H1 (cell line): Measurements from ENCODE around the gene TSPAN3. TPM values are rescaled to one million over a fixed set of nuclear protein-coding genes. Genes with fewer than 3 reads are reported as not detected.
A peak's percentile ranks its signal among the peaks of the same experiment; 100 is the strongest.

Experiments used
- CTCF ChIA-PET: fragments of 300-600 bp; sonication (Branson Sonifier 250); formaldehyde crosslinking; loops from one replicate; lab custom pipeline; 2021; ENCODE audit not compliant: partially characterized antibody; lab: Charles Lee
- POLR2A ChIA-PET: fragments of 300-600 bp; sonication (Branson Sonifier 250); formaldehyde crosslinking; loops from one replicate; lab custom pipeline; 2021; ENCODE audit warnings: inconsistent platforms; ENCODE audit not compliant: partially characterized antibody; lab: Charles Lee
- DNase-seq, 2 experiments: peaks; one replicate each; pipeline versions ENCODE4 v3.0.0 to v3.0.0-alpha.2; 2010 to 2022; ENCODE audit warnings: low spot score in 2 of 2, low read depth in 1 of 2, mixed read lengths in 1 of 2
- FAIRE-seq: peaks from 2 replicates; lab custom pipeline; 2011; peaks lifted over from hg19 to GRCh38; lab: Jason Lieb, UNC
- H2AFZ ChIP-seq: 2 replicates; pipeline ENCODE4 v1.8.1; 2012; ENCODE audit warnings: low read length, inconsistent platforms
- H2AK5ac ChIP-seq: 2 replicates; pipeline ENCODE4 v1.6.1; 2013; ENCODE audit warnings: low read depth, low read length
- H2BK120ac ChIP-seq: replicated peaks from 2 replicates; pipeline ENCODE3; 2013; ENCODE audit warnings: low read depth, low read length, inconsistent platforms
- H2BK12ac ChIP-seq: 2 replicates; pipeline ENCODE4 v1.6.1; 2013; ENCODE audit warnings: low read depth, low read length
- H2BK15ac ChIP-seq: 2 replicates; pipeline ENCODE4 v1.6.1; 2013; ENCODE audit warnings: low read length
- H2BK20ac ChIP-seq: 2 replicates; pipeline ENCODE4 v1.6.1; 2013; ENCODE audit warnings: low read length
- H2BK5ac ChIP-seq: 2 replicates; pipeline ENCODE4 v1.6.1; 2013; ENCODE audit warnings: low read depth, low read length
- H3K14ac ChIP-seq: 2 replicates; pipeline ENCODE4 v1.6.1; 2013; ENCODE audit warnings: inconsistent platforms; ENCODE audit not compliant: insufficient read length
- H3K18ac ChIP-seq: 2 replicates; pipeline ENCODE4 v1.6.1; 2013; ENCODE audit warnings: low read length; ENCODE audit errors: extremely low read depth
- H3K23ac ChIP-seq: 2 replicates; pipeline ENCODE4 v1.6.1; 2013; ENCODE audit warnings: inconsistent platforms; ENCODE audit not compliant: insufficient read length
- H3K23me2 ChIP-seq: 2 replicates; pipeline ENCODE4 v1.6.1; 2013; ENCODE audit warnings: low read depth, low read length
- H3K27ac ChIP-seq: 2 replicates; pipeline ENCODE4 v1.6.1; 2011; ENCODE audit warnings: low read depth, low read length, inconsistent platforms
- H3K27me3 ChIP-seq, 4 experiments: replicated peaks in 1 of 4; 1 replicate in 1 of 4; 2 replicates in 3 of 4; pipeline versions ENCODE4 v1.6.1 to v1.8.1; 2011 to 2013; ENCODE audit warnings: low read length in 3 of 4, mild to moderate bottlenecking in 3 of 4, inconsistent platforms in 2 of 4, mixed read lengths in 2 of 4, moderate library complexity in 1 of 4; ENCODE audit not compliant: control insufficient read depth in 3 of 4, insufficient read depth in 3 of 4; ENCODE audit errors: extremely low read depth in 1 of 4
- H3K36me3 ChIP-seq, 4 experiments: 2 replicates each; pipeline versions ENCODE4 v1.6.1 to v1.8.1; 2011 to 2013; ENCODE audit warnings: mild to moderate bottlenecking in 4 of 4, low read length in 3 of 4, moderate library complexity in 2 of 4, control low read depth in 1 of 4, inconsistent platforms in 1 of 4; ENCODE audit not compliant: insufficient read depth in 4 of 4, control insufficient read depth in 2 of 4
- H3K4ac ChIP-seq: replicated peaks from 2 replicates; pipeline ENCODE3; 2013; ENCODE audit warnings: low read length, low read depth, mixed read lengths, inconsistent platforms; ENCODE audit not compliant: insufficient read length
- H3K4me1 ChIP-seq, 4 experiments: replicated peaks in 1 of 4; 1 replicate in 1 of 4; 2 replicates in 3 of 4; pipeline versions ENCODE4 v1.6.1 to v1.8.1; 2011 to 2013; ENCODE audit warnings: low read length in 3 of 4, inconsistent platforms in 2 of 4, mixed read lengths in 1 of 4; ENCODE audit not compliant: insufficient read depth in 4 of 4, control insufficient read depth in 3 of 4
- H3K4me2 ChIP-seq, 2 experiments: 2 replicates each; pipeline versions ENCODE4 v1.6.1 to v1.8.1; 2011 to 2013; ENCODE audit warnings: low read depth in 2 of 2, low read length in 2 of 2, control low read depth in 1 of 2, inconsistent platforms in 1 of 2, mild to moderate bottlenecking in 1 of 2; ENCODE audit not compliant: insufficient read depth in 1 of 2
- H3K4me3 ChIP-seq, 4 experiments: fragments of 200-600, 300-600 bp in 1 of 4; sonication (generic), shearing (Covaris generic), sonication (Bioruptor Twin) in 1 of 4; 2 replicates each; pipeline versions ENCODE4 v1.5.1 to v1.8.1; 2011 to 2016; ENCODE audit warnings: low read length in 4 of 4, low read depth in 3 of 4, control low read depth in 2 of 4, inconsistent platforms in 2 of 4, mild to moderate bottlenecking in 2 of 4, mixed read lengths in 1 of 4, moderate library complexity in 1 of 4; ENCODE audit not compliant: insufficient read depth in 2 of 4; ENCODE audit errors: extremely low read depth in 1 of 4
- H3K56ac ChIP-seq: replicated peaks from 2 replicates; pipeline ENCODE3; 2013; ENCODE audit warnings: low read depth, mild to moderate bottlenecking, mixed read lengths, low read length, inconsistent platforms; ENCODE audit not compliant: insufficient read length
- H3K79me1 ChIP-seq: 2 replicates; pipeline ENCODE4 v1.6.1; 2013; ENCODE audit warnings: low read depth, low read length, control low read depth
- H3K79me2 ChIP-seq, 2 experiments: 2 replicates each; pipeline versions ENCODE4 v1.6.1 to v1.8.1; 2012 to 2013; ENCODE audit warnings: low read length in 2 of 2, mild to moderate bottlenecking in 2 of 2, inconsistent platforms in 1 of 2; ENCODE audit not compliant: insufficient read depth in 2 of 2, control insufficient read depth in 1 of 2
- H3K9ac ChIP-seq, 4 experiments: replicated peaks in 1 of 4; 1 replicate in 1 of 4; 2 replicates in 3 of 4; pipeline versions ENCODE4 v1.6.1 to v1.8.1; 2011 to 2013; ENCODE audit warnings: low read depth in 3 of 4, low read length in 3 of 4, control low read depth in 2 of 4, mild to moderate bottlenecking in 2 of 4, moderate library complexity in 2 of 4, inconsistent platforms in 1 of 4; ENCODE audit errors: extremely low read depth in 1 of 4
- H3K9me3 ChIP-seq, 2 experiments: 2 replicates each; pipeline versions ENCODE4 v1.6.1 to v1.8.1; 2012 to 2013; ENCODE audit warnings: mild to moderate bottlenecking in 2 of 2, moderate library complexity in 2 of 2, control low read depth in 1 of 2, inconsistent platforms in 1 of 2, low read depth in 1 of 2, low read length in 1 of 2, mixed read lengths in 1 of 2; ENCODE audit not compliant: insufficient read depth in 2 of 2
- H4K20me1 ChIP-seq, 2 experiments: replicated peaks in 1 of 2; 2 replicates each; pipeline versions ENCODE3 to v1.8.1; 2011 to 2013; ENCODE audit warnings: inconsistent platforms in 2 of 2, low read length in 2 of 2, mild to moderate bottlenecking in 1 of 2; ENCODE audit not compliant: insufficient read depth in 2 of 2, control insufficient read depth in 1 of 2
- H4K5ac ChIP-seq: 2 replicates; pipeline ENCODE4 v1.6.1; 2013; ENCODE audit warnings: low read length, low read depth, mixed read lengths, inconsistent platforms; ENCODE audit not compliant: insufficient read length
- H4K8ac ChIP-seq: 2 replicates; pipeline ENCODE4 v1.8.0; 2013; ENCODE audit warnings: mild to moderate bottlenecking, moderate library complexity, low read length, inconsistent platforms; ENCODE audit not compliant: insufficient read depth; ENCODE audit errors: extremely low read depth
- H4K91ac ChIP-seq: replicated peaks from 2 replicates; pipeline ENCODE3; 2013; ENCODE audit warnings: low read length, mixed read lengths, inconsistent platforms; ENCODE audit not compliant: insufficient read length
- MAX ChIP-seq: IDR thresholded peaks from 2 replicates; pipeline ENCODE4 v1.6.1; 2012; ENCODE audit warnings: inconsistent platforms
- WGBS, 2 experiments: shearing (Covaris generic) in 1 of 2; methylation state at CpG; one replicate each; pipeline versions ENCODE4 v1.1.6 to v1.1.7; 2013 to 2015; ENCODE audit warnings: low lambda C conversion rate in 2 of 2, mixed read lengths in 2 of 2, inconsistent platforms in 1 of 2, low coverage in 1 of 2, missing lambda C conversion rate in 1 of 2; ENCODE audit not compliant: insufficient replicate concordance in 2 of 2, insufficient coverage in 1 of 2, insufficient read length in 1 of 2; ENCODE audit errors: extremely low coverage in 1 of 2, missing lambda C conversion rate in 1 of 2; 5-methylcytosine and 5-hydroxymethylcytosine counted together
- polyA plus RNA-seq, 7 experiments: library from polyadenylated mRNA; depleted of rRNA in 3 of 7; stranded (reverse) in 5 of 7; unstranded in 2 of 7; fragments of >200 nt in 5 of 7; fragments of 200-250 nt in 2 of 7; gene quantifications; 1 replicate in 5 of 7; 2 replicates in 1 of 7; 4 replicates in 1 of 7; pipeline versions ENCODE4 v1.2.1 to v1.2.3, GENCODE V29; 2011 to 2013; ENCODE audit warnings: missing spikeins in 2 of 7, mixed read lengths in 2 of 7
- total RNA-seq: library from RNA; stranded (reverse); fragmentation: NEBNext Ultra II Directional; extraction: Animal tissue kit (Norgen Biotek cat#: 25700); gene quantifications from 2 replicates; pipeline ENCODE4 v1.2.1, GENCODE V29; 2021

Gene TSPAN3
- total and polyA plus RNA-seq, 2 of the 8 experiments (the other 6 are each of a cell fraction or from before 2014, with no cell fraction given): 107 to 238 TPM

- ChIA-PET POLR2A (interaction anchor here (0.6 to 2.1 kb wide), 3 partner anchors 9 to 215 kb away, joined by 3 to 6 read pairs (median 3); no protein-coding TSS in a partner anchor), CTCF (interaction anchor here (0.6 to 5.4 kb wide), 17 partner anchors 8 to 558 kb away, joined by 3 to 77 read pairs (median 4); no protein-coding TSS in a partner anchor)
- Histone ChIP-seq H2AK5ac (no peak overlapping the region), H3K18ac (no peak overlapping the region), H2BK5ac (no peak overlapping the region), H4K91ac (no peak overlapping the region), H4K5ac (no peak overlapping the region), H2BK12ac (no peak overlapping the region), H3K9ac (no peak overlapping the region), H3K79me1 (no peaks in the 10 kb centered on the region), H3K27ac (no peak overlapping the region), H2BK15ac (no peak overlapping the region), H3K23ac (no peak overlapping the region), H3K4me2 (no peak overlapping the region), H3K4ac (no peak overlapping the region), H3K36me3 (peaks cover 0 to 6% (median 1%) of the 10 kb centered on the region in 4 experiments; a peak in 4 of 8 replicates), H3K27me3 (no peaks in the 10 kb centered on the region), H3K23me2 (no peaks in the 10 kb centered on the region), H3K14ac (no peak overlapping the region), H3K4me3 (no peak overlapping the region), H3K56ac (no peak overlapping the region), H4K8ac (peak overlapping the region; percentile 51), H2BK120ac (no peak overlapping the region), H2AFZ (no peak overlapping the region), H3K9me3 (peaks cover 0 to 12% of the 10 kb centered on the region in 2 experiments; a peak in 1 of 4 replicates), H3K79me2 (no peaks in the 10 kb centered on the region), H4K20me1 (no peaks in the 10 kb centered on the region), H2BK20ac (no peak overlapping the region), H3K4me1 (peaks cover 0 to 13% (median 6%) of the 10 kb centered on the region in 4 experiments; a peak in 4 of 7 replicates)
- DNase-seq (peak in 1 of 2 experiments; percentile 43), FAIRE-seq (no peak)
- no peak for TF ChIP-seq MAX
- 91% methylated on average over 18 of the region's 22 CpGs; no CpG with 5 or more reads in 1 of the 2 experiments for WGBS, 2 experiments
Measured at GRCh38 chr15:77036537-77037387, 34.1 kb downstream of the TSPAN3 start.
